ENCODE measurements around the gene HAND2. TPM values are rescaled to one million over a fixed set of nuclear protein-coding genes. Genes with fewer than 3 reads are reported as not detected.
A peak's percentile ranks its signal among the peaks of the same experiment; 100 is the strongest.

The HAND2 gene
- total RNA-seq, 3 donors from 2014 or later (not counting 1 experiment from before 2014, with no cell fraction given): not detected

DNA sequence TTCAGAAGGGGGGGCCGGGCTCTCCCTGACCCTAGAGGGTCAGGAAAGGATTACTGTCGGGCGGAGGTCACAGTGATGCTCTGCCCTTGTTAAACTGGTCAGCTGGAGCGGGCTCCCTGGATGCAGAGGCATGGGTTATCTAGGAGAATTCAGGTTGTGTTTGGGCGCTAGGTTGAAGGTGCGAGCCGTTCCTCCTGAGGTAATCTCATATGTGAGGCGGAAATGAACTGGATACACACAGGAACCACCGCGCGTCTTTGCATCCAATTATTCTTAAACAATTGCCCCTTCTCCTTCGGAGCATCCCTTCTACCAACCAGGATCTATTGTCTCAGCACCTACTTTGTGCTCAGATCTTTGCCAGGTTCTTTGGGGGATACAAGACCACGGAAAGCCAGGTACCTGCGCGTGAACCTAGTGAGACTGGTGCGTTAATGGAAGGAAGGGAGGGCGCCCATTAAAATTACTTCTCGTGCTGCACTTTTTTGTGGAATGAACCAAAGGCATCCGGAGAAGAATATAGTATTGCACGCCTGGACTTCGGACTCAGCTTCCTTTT is 28.4 kb downstream of the HAND2 start:
- no peaks in the 10 kb centered on the region for H3K36me3 ChIP-seq (ENCODE audit: control insufficient read depth, insufficient read depth, low read length)
- Mint-ChIP-seq H3K27me3 (ENCODE audit: low read depth in 2 of 2) (peaks cover 50 to 68% of the 10 kb centered on the region in 2 donors), H3K27ac (no peak overlapping the region), H3K4me3 (peak overlapping the region; percentile 80), H3K9me3 (peaks cover 0 to 2% of the 10 kb centered on the region in 2 donors), H3K4me1 (peaks cover 9 to 22% of the 10 kb centered on the region in 2 donors), H3K36me3 (no peaks in the 10 kb centered on the region)
- no peak overlapping the region for H3K27ac ChIP-seq (ENCODE audit: low read length)
- TF ChIP-seq, protein P1, sequence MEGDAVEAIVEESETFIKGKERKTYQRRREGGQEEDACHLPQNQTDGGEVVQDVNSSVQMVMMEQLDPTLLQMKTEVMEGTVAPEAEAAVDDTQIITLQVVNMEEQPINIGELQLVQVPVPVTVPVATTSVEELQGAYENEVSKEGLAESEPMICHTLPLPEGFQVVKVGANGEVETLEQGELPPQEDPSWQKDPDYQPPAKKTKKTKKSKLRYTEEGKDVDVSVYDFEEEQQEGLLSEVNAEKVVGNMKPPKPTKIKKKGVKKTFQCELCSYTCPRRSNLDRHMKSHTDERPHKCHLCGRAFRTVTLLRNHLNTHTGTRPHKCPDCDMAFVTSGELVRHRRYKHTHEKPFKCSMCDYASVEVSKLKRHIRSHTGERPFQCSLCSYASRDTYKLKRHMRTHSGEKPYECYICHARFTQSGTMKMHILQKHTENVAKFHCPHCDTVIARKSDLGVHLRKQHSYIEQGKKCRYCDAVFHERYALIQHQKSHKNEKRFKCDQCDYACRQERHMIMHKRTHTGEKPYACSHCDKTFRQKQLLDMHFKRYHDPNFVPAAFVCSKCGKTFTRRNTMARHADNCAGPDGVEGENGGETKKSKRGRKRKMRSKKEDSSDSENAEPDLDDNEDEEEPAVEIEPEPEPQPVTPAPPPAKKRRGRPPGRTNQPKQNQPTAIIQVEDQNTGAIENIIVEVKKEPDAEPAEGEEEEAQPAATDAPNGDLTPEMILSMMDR (IDR thresholded peaks at IDR 0.05): no peak
- no peak overlapping the region for H3K4me3 ChIP-seq (ENCODE audit: low read length)
- ATAC-seq (no peak), DNase-seq (no peak)
- H3K4me1 ChIP-seq (ENCODE audit: control insufficient read depth, insufficient read depth, low read length): peaks cover 25% of the 10 kb centered on the region
- peaks cover 48% of the 10 kb centered on the region for H3K27me3 ChIP-seq (ENCODE audit: control insufficient read depth, insufficient read depth, low read length)
- intact Hi-C loops (cut with micrococcal nuclease): no loop called here
- H3K9me3 ChIP-seq (ENCODE audit: control insufficient read depth, insufficient read depth, low read length): peaks cover 17% of the 10 kb centered on the region
- WGBS (ENCODE audit: insufficient coverage): 19% methylated on average over 20 of the region's 21 CpGs

DNA sequence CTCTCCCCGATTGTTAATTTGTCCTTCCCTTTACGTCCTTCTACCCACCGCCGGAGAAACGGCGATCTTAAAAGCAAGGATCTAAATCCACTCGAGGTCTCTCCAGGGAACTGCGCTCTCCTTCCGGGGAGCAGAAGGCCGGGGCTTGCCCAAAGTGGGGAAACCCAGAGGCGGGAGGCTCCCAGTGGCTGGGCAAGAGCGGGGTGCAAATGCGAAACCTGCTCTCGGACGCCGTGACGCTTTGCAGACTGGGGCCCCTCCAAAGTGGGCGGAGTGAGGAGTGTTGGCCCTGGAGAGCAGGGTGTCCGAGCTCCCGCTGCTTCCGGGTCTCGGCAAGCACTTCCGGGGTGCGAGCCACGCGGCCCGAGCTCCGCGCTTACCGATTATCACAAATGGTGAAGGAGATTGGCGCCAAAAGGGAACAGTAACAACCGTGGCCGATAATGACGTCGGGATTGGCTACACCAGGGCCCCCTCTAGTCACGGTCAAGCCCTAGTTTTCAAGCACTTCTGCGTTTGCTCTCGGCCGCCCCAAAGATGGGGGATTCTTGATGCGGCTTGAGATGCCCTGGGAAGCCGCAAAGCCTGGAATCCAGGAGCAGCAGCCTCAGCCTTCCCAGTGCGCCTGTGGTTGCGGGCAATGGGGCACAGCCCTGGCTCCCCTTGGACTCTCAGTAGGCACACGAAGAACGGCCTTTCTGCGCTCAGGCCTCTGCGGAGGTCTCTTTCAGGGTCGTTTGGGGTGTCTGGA is 29.0 kb downstream of the HAND2 start:
- H3K4me3 Mint-ChIP-seq: peak overlapping the region; percentile 80
- DNase-seq (peak in 1 of 2 donors; percentile 14), ATAC-seq (peak in 2 of 3 donors; percentile 36 to 49)
- Histone ChIP-seq H3K36me3 (ENCODE audit: control insufficient read depth, insufficient read depth, low read length) (no peaks in the 10 kb centered on the region), H3K4me3 (ENCODE audit: low read length) (peak overlapping the region; percentile 23), H3K27ac (ENCODE audit: low read length) (no peak overlapping the region), H3K4me1 (ENCODE audit: control insufficient read depth, insufficient read depth, low read length) (peaks cover 19% of the 10 kb centered on the region), H3K27me3 (ENCODE audit: control insufficient read depth, insufficient read depth, low read length) (peaks cover 42% of the 10 kb centered on the region), H3K9me3 (ENCODE audit: control insufficient read depth, insufficient read depth, low read length) (peaks cover 16% of the 10 kb centered on the region)
- H3K27ac Mint-ChIP-seq: no peak overlapping the region
- 17% methylated on average over 48 of the region's 48 CpGs for WGBS (ENCODE audit: insufficient coverage)
- TF ChIP-seq, protein P1 (IDR thresholded peaks at IDR 0.05): no peak
- H3K27me3 Mint-ChIP-seq (ENCODE audit: low read depth in 2 of 2): peaks cover 50 to 68% of the 10 kb centered on the region in 2 donors
- peaks cover 5 to 15% of the 10 kb centered on the region in 2 donors for H3K4me1 Mint-ChIP-seq
- H3K9me3 Mint-ChIP-seq: peaks cover 0 to 2% of the 10 kb centered on the region in 2 donors
- intact Hi-C loops (cut with micrococcal nuclease): no loop called here
- no peaks in the 10 kb centered on the region for H3K36me3 Mint-ChIP-seq

DNA sequence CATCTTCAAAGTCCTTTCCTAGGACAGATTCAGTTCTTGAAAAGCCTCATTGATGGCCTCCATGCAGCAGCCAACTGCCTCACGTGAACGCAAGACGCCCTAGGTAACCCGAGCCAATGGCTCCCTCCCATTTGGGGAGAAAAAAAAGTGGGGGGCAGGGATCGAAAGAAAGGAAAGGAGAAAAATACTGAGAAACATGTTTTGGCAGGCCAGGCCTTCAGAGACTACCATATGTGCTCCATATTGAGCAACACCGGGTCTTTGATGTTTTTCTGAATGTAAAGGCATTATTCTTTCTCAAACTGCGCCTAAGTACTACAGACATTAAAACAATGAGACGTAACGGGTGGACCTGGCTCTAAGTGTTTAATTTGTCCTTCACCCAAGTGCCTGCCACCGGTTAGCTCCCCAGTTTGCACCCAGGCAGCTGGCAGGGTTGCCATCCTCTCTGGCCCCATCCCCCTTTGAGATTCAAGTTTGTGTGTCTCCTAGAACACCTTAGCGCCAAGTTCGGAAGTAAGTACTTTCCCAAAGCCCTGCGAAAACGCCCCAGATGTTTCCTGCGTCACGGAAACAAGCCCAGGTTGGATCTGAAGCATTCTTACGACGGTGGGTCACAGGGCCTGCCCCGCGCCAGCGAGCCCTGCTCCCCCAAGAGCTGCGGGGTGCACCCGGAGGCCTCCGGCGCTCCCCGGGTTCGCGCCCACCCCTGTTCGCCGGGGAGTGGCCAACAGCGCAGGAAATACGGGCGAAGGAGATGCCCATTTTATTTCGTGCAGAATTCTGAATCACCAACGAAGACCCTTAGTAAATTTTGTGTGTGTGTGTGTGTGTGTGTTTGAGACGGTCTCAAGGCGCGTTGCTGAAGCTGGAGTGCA is 30.1 kb downstream of the HAND2 start:
- Mint-ChIP-seq H3K9me3 (peaks cover 0 to 2% of the 10 kb centered on the region in 2 donors), H3K4me3 (peak overlapping the region; percentile 25), H3K27ac (no peak overlapping the region), H3K27me3 (ENCODE audit: low read depth in 2 of 2) (peaks cover 43 to 65% of the 10 kb centered on the region in 2 donors), H3K4me1 (peaks cover 0 to 11% of the 10 kb centered on the region in 2 donors), H3K36me3 (no peaks in the 10 kb centered on the region)
- WGBS (ENCODE audit: insufficient coverage): 37% methylated on average over 38 of the region's 38 CpGs
- H3K27ac ChIP-seq (ENCODE audit: low read length): no peak overlapping the region
- H3K27me3 ChIP-seq (ENCODE audit: control insufficient read depth, insufficient read depth, low read length): peaks cover 32% of the 10 kb centered on the region
- H3K9me3 ChIP-seq (ENCODE audit: control insufficient read depth, insufficient read depth, low read length): peaks cover 13% of the 10 kb centered on the region
- DNase-seq: no peak
- peaks cover 13% of the 10 kb centered on the region for H3K4me1 ChIP-seq (ENCODE audit: control insufficient read depth, insufficient read depth, low read length)
- intact Hi-C loops (cut with micrococcal nuclease): no loop called here
- H3K36me3 ChIP-seq (ENCODE audit: control insufficient read depth, insufficient read depth, low read length): no peaks in the 10 kb centered on the region
- ATAC-seq: no peak
- no peak overlapping the region for H3K4me3 ChIP-seq (ENCODE audit: low read length)
- TF ChIP-seq, protein P1 (IDR thresholded peaks at IDR 0.05): no peak

Measured in natural killer cell (primary cell).